NOMO-1 treated with dmso at 0.1 percent for 144 hours (cell line): ENCODE measurements around the gene SLAIN1.

Experiments
- DNase-seq: peaks from one replicate; lab custom pipeline; 2025; ENCODE audit not compliant: unreplicated experiment; lab: John Stamatoyannopoulos, UW

Gene SLAIN1

GRCh38 chr13:77703408-77703807, 5.9 kb downstream of the SLAIN1 start:
- DNase-seq = no peak

- no peak for DNase-seq
Measured at GRCh38 chr13:77714119-77714755, 16.8 kb downstream of the SLAIN1 start.

GRCh38 chr13:77715233-77715891, 17.9 kb downstream of the SLAIN1 start:
- no peak for DNase-seq

- no peak for DNase-seq
Measured at GRCh38 chr13:77716692-77717091, 19.2 kb downstream of the SLAIN1 start.

GRCh38 chr13:77717508-77717907, 20.0 kb downstream of the SLAIN1 start:
- DNase-seq = no peak

- no peak for DNase-seq
Measured at GRCh38 chr13:77719128-77719527, 21.6 kb downstream of the SLAIN1 start.

GRCh38 chr13:77720988-77721387, 23.5 kb downstream of the SLAIN1 start:
- DNase-seq = no peak

GRCh38 chr13:77724092-77724491, 26.6 kb downstream of the SLAIN1 start:
- DNase-seq = no peak

DNA sequence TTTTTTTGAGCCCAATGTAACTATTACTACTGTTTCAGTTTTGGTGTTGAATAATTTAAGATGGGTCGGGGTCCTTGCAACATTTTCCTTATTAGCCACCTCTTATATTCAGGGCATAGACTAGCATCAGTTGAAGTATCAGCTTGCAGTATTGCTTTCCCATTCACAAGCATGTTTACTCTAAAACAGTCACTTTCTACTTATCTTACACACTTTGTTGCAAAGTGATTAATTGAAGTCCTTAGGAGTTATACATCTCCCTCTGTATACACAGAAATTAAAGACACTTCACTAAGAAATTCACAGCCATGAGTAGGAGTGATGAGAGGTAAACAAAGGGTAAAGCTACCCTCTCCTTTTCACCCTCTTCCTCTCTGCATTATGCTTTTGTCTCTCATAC, 27.6 kb downstream of the SLAIN1 start:
- no peak for DNase-seq

- no peak for DNase-seq
Measured at GRCh38 chr13:77728265-77729125, 31.0 kb downstream of the SLAIN1 start.

- DNase-seq = no peak
Measured at GRCh38 chr13:77729502-77730221, 32.2 kb downstream of the SLAIN1 start.

- no peak for DNase-seq
Measured at GRCh38 chr13:77730572-77730971, 33.1 kb downstream of the SLAIN1 start.

- no peak for DNase-seq
Measured at GRCh38 chr13:77732287-77732686, 34.8 kb downstream of the SLAIN1 start.

- DNase-seq = no peak
Measured at GRCh38 chr13:77733674-77734073, 36.2 kb downstream of the SLAIN1 start.

DNA sequence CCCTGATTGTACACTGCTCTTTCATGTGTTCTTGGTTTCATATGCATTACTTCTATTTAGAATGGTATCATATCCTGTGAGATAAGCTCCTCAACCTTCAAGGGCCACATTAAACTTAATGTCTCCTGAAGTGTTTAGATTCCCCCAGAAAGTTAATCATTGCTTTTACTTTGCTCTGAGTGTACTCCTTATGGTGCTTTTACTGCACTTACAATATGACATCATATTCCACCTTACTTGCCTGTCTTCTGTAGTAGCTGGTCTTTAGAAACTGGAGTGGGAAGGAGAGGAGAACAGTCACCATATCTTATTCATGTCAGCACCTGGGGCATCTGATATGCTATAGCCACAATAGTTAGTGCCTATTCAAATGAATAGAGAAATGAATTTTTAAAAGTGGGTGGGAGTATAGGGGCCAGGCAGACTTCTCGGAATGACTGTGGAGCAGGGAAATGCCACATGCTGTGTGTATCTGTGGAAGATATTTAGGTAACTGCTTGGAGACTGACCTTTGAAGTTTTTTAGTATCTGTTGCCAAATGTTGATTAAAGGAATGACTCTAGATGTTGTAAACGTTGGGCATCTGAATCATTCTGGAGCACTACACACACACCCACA, 40.2 kb downstream of the SLAIN1 start:
- no peak for DNase-seq

DNA sequence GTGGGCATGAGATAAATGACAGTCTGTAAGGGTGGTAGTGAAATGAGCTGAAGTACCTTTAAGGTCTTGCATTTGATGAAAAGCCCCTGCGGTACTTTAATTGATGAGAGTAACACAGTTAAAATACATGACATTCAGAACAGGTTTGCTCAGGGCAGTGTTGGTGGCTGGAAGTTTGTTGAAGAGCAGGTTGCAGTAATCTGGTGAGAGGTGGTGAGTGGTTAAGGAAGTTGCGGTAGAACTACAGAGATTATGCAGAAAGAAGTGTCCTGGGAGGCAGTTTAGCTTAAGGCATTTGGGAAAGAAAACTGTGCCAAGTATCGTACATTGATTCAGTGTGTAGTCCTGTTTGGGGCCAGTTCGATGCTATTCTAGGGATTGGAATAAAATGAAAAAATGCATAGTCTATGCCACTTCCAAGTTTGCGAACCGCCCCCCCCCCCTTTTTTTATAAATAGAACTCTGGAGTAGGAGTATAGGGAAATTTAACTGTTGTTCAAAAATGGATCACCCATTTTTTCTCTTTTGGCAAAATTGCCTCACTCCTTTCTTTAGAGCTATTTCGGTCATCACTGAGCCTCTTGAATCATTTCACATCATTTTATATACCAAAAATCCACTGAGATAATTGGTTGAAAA, 42.7 kb downstream of the SLAIN1 start:
- no peak for DNase-seq

- DNase-seq = no peak
Measured at GRCh38 chr13:77740931-77741596, 43.6 kb downstream of the SLAIN1 start.

GRCh38 chr13:77741597-77741972, 44.1 kb downstream of the SLAIN1 start:
- DNase-seq = no peak

- DNase-seq = no peak
Measured at GRCh38 chr13:77742801-77743200, 45.3 kb downstream of the SLAIN1 start.

GRCh38 chr13:77745784-77746183, 48.3 kb downstream of the SLAIN1 start:
- no peak for DNase-seq
